Naive B cell (primary cell): Measurements from ENCODE around the gene PIP5K1C. TPM values are rescaled to one million over a fixed set of nuclear protein-coding genes. Genes with fewer than 3 reads are reported as not detected.
A peak's percentile ranks its signal among the peaks of the same experiment; 100 is the strongest.
"Not testable (repeated sequence)": the region's sequence is repeated elsewhere in the genome, so short reads cannot be mapped to it uniquely, and the experiment has no call there.

Source experiments
- ATAC-seq, 2 donors: fragments of 150-1000 bp; cut with Tn5 transposase; 2 replicates each; pipeline ENCODE4 v1.10.0; 2021; ENCODE audit warnings: low read depth in 2 of 2, mild to moderate bottlenecking in 2 of 2, moderate library complexity in 2 of 2
- DNase-seq: peaks from one replicate; pipeline ENCODE4 v3.0.0; 2022
- H3K27ac Mint-ChIP-seq, 6 donors: one replicate each; pipeline ENCODE4 v1.8.0; 2020 to 2022; ENCODE audit warnings: mild to moderate bottlenecking in 6 of 6, mixed read lengths in 6 of 6, moderate library complexity in 5 of 6, inconsistent platforms in 2 of 6
- H3K27me3 Mint-ChIP-seq, 3 donors: one replicate each; pipeline ENCODE4 v1.8.0; 2021 to 2022; ENCODE audit warnings: mixed read lengths in 3 of 3, mild to moderate bottlenecking in 1 of 3
- H3K36me3 Mint-ChIP-seq, 2 donors: one replicate each; pipeline ENCODE4 v1.8.0; 2020 to 2022; ENCODE audit warnings: mixed read lengths in 2 of 2, inconsistent platforms in 1 of 2, mild to moderate bottlenecking in 1 of 2
- H3K4me1 Mint-ChIP-seq, 3 donors: one replicate each; pipeline ENCODE4 v1.8.0; 2020 to 2022; ENCODE audit warnings: mixed read lengths in 3 of 3, inconsistent platforms in 1 of 3, mild to moderate bottlenecking in 1 of 3, moderate library complexity in 1 of 3
- H3K4me3 Mint-ChIP-seq, 8 donors: one replicate each; pipeline ENCODE4 v1.8.0; 2020 to 2022; ENCODE audit warnings: mild to moderate bottlenecking in 8 of 8, mixed read lengths in 8 of 8, moderate library complexity in 8 of 8, inconsistent platforms in 2 of 8
- H3K9me3 Mint-ChIP-seq, 7 donors: one replicate each; pipeline ENCODE4 v1.8.0; 2020 to 2022; ENCODE audit warnings: mixed read lengths in 7 of 7, mild to moderate bottlenecking in 5 of 7, inconsistent platforms in 2 of 7, moderate library complexity in 1 of 7
- polyA plus RNA-seq, 6 donors: library from polyadenylated mRNA; unstranded; fragments of 300-500 nt; fragmentation: Illumina TruSeq; gene quantifications; one replicate each; pipeline ENCODE4 v1.2.3, GENCODE V29; 2021; ENCODE audit warnings: low read depth in 6 of 6

PIP5K1C gene
- polyA plus RNA-seq, 6 donors from 2014 or later, result 0.41 to 13.4 (median 4.9) TPM

GRCh38 chr19:3633559-3633988 lies 66.7 kb downstream of the PIP5K1C start:
- DNase-seq (no peak), ATAC-seq (no peak)
- H3K4me1 Mint-ChIP-seq, result peaks cover 0 to 3% (median 0%) of the 10 kb centered on the region in 3 donors
- no peaks in the 10 kb centered on the region for H3K27me3 Mint-ChIP-seq
- H3K4me3 Mint-ChIP-seq, result no peak overlapping the region
- no peak overlapping the region for H3K27ac Mint-ChIP-seq
- H3K9me3 Mint-ChIP-seq, result no peaks in the 10 kb centered on the region
- H3K36me3 Mint-ChIP-seq, result no peaks in the 10 kb centered on the region

DNA sequence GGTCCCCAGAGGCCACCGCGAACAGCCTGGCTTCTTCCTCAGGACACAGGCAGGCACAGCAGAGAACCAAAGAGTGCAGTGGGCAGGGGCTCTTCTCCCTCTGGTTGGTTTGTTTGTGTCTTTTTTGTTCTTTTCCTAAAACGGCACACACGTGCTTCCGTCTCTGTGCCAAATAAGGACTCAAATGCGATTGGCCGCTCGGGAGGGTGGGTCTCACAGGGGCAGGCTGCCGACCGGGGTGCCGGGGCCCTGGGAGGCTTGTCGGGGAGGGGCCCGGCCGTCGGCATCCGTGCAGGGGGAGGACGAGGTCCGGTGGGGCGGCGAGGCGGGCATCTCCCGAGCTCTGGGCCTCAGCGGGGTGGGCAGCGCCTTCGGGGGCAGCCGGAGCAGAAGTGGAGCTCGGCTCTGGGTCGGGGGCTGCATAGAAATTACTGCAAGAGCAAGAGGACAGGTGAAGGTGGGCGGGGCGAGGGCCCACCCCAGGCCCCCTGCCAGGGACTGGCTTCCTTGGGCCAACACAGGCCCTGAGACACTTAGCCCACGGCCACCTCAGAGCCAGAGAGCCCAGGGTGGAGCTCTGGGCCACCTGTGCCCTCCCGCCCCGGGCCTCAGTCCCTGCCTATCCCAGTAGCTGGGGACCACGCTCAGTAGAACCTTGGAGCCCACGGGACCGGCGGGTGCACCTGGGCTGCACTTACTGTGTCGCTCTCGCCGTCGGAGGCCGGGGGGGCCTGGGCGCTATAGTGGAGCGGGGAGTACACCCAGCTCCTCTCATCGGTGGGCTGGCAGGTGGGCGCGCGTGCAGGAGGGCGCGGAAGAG lies 67.3 kb downstream of the PIP5K1C start:
- Mint-ChIP-seq H3K4me3 (no peak overlapping the region), H3K27me3 (no peaks in the 10 kb centered on the region), H3K36me3 (no peaks in the 10 kb centered on the region), H3K4me1 (peaks cover 0 to 3% (median 0%) of the 10 kb centered on the region in 3 donors), H3K27ac (no peak overlapping the region), H3K9me3 (no peaks in the 10 kb centered on the region)
- no peak for DNase-seq
- ATAC-seq, result no peak

- Mint-ChIP-seq H3K4me3 (peak overlapping the region in 1 of 8 donors; percentile 74), H3K9me3 (no peaks in the 10 kb centered on the region), H3K36me3 (no peaks in the 10 kb centered on the region), H3K27ac (no peak overlapping the region), H3K27me3 (no peaks in the 10 kb centered on the region), H3K4me1 (peaks cover 1 to 8% (median 2%) of the 10 kb centered on the region in 3 donors)
- DNase-seq, result no peak
- no peak for ATAC-seq
Measured at GRCh38 chr19:3632098-3632497, 68.2 kb downstream of the PIP5K1C start.

DNA sequence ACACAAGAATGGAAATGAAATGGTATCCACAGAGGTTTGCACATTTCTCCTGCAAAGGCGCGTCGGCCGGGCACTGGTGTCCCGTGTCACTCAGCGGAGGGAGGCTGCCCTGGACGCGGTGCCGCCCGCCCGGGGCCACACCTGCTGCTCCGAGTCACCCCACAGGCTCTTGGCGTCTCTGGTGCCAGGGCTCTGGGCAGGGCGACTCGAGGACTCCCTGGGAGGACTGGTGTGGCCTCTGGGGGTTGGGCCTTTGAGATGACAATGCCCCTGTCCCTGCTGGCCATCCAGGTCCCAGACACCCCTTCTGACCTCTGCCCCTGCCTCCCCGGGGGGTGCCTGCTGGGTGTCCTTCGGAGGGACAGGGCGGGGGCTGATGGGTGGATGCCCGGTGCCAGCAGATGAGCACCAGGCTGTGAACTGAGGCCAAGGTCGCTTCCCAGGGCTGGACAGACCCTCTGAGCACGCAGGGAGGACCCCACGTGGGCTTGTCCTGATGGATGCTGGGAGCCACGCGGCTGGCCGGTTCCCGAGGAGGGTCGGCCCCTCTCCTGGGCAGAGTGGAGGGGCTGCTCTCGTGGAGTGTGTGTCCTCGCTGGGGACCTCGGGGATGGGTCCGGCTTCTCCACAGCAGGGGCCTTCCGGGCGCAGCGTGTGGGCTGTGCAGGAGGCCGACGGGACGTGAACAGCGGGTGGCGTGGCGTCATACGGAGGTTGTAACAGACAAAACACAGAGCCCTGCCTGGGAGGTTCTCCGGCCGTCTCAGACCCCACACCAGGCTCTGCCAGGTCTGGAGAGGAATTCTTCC lies 69.0 kb downstream of the PIP5K1C start:
- ATAC-seq, result no peak
- Mint-ChIP-seq H3K36me3 (no peaks in the 10 kb centered on the region), H3K9me3 (no peaks in the 10 kb centered on the region), H3K27me3 (no peaks in the 10 kb centered on the region), H3K4me1 (peaks cover 9 to 15% (median 10%) of the 10 kb centered on the region in 3 donors), H3K4me3 (no peak overlapping the region), H3K27ac (no peak overlapping the region)
- DNase-seq, result no peak

- DNase-seq, ATAC-seq, H3K27ac Mint-ChIP-seq, H3K9me3 Mint-ChIP-seq, H3K36me3 Mint-ChIP-seq, H3K27me3 Mint-ChIP-seq: not testable (repeated sequence)
- Mint-ChIP-seq H3K4me1 (peaks cover 22 to 34% (median 23%) of the 10 kb centered on the region in 3 donors), H3K4me3 (peak overlapping the region in 1 of 8 donors; percentile 54)
Measured at GRCh38 chr19:3628766-3629165, 71.5 kb downstream of the PIP5K1C start.

DNA sequence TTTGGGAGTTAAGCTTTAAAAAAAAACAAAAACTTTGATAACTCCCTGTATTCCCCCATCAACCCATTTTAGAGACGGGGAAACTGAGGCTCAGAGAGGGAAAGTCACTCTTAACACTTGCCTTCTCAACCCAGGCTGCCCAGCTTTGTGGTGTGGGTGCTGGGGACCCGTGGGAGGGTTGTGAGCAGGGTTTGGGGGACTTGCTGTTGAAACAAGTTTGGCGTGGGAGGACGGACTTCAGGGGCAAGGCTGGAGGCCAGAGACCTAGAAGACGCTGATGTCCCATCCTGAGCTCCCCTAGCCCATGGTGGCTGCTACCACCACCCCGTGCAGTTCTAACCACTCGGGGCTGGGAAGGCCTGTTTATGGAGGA lies 72.9 kb downstream of the PIP5K1C start:
- no peaks in the 10 kb centered on the region for H3K36me3 Mint-ChIP-seq

DNA sequence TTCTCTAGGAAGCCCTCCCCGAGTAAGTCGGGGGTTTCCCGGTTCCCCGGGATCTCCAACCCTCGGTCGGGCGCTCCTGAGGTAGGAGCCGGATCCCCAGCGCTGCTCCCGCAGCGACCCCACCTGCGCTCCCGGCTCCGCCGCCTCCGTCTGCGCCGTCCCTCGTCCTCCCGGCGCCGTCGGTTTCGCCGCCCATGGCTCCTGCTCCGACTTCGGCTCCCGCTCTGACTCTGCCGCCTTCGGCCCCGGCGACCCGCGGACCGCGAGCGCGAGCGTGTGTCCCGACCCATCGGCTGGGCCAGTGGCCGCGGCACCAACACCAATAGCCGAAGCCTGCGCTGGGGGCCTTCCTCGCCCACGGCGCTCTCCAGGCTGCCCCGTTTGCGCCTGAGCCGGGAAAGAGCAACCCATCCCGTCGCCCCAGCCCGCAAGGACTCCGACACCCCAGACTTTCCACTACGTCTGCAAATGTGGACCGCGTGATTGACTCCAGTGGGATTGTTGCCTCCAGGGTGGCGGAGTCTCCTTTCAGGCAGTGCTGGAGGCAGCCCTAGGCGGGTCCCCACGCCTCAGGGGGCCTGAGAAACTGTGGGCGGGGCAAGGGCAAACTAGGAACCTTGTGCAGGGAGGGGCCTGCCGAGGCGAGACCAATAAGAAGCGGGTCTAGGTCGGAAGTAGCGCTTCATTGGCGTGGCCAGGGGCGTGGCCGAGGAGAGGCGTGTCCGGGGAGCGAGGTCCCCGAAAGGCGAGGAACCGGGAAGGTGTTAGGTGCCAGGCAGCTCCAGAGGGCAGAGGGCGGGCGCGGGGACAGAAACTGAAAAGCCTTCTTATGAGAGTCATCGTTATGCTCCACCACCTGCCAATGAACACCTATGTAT lies 73.6 kb downstream of the PIP5K1C start, which contains the start of gene CACTIN:
CACTIN (minus strand) TSS at position 318 of the 878 bp plus-strand sequence; CDS start at position 290, 28 bp downstream.
- DNase-seq, result peak; percentile 99
- Mint-ChIP-seq H3K36me3 (no peaks in the 10 kb centered on the region), H3K4me3 (peak within 1 kb of the TSS; percentile 91 to 100 (median 98)), H3K27ac (peak within 1 kb of the TSS; percentile 96 to 100 (median 99)), H3K27me3 (no peaks in the 10 kb centered on the region), H3K4me1 (peaks cover 22 to 36% (median 24%) of the 10 kb centered on the region in 3 donors), H3K9me3 (no peaks in the 10 kb centered on the region)
- ATAC-seq, result peak; percentile 94 to 96

More for the DNA sequence above, 72.9 kb downstream of the PIP5K1C start:
- ATAC-seq, result no peak
- H3K4me3 Mint-ChIP-seq, result peak overlapping the region in 7 of 8 donors; percentile 91 to 99 (median 98)
- H3K4me1 Mint-ChIP-seq, result peaks cover 22 to 36% (median 23%) of the 10 kb centered on the region in 3 donors
- DNase-seq, result no peak
- H3K27ac Mint-ChIP-seq, result peak overlapping the region in 5 of 6 donors; percentile 96 to 100 (median 99)
- H3K27me3 Mint-ChIP-seq, result no peaks in the 10 kb centered on the region
- no peaks in the 10 kb centered on the region for H3K9me3 Mint-ChIP-seq

- Mint-ChIP-seq H3K27me3 (no peaks in the 10 kb centered on the region), H3K9me3 (no peaks in the 10 kb centered on the region), H3K27ac (peak overlapping the region; percentile 4 to 100 (median 84)), H3K4me1 (peaks cover 26 to 36% (median 29%) of the 10 kb centered on the region in 3 donors), H3K4me3 (peak overlapping the region; percentile 91 to 100 (median 98)), H3K36me3 (no peaks in the 10 kb centered on the region)
- ATAC-seq (no peak), DNase-seq (no peak)
Measured at GRCh38 chr19:3625996-3626472, 74.2 kb downstream of the PIP5K1C start.

DNA sequence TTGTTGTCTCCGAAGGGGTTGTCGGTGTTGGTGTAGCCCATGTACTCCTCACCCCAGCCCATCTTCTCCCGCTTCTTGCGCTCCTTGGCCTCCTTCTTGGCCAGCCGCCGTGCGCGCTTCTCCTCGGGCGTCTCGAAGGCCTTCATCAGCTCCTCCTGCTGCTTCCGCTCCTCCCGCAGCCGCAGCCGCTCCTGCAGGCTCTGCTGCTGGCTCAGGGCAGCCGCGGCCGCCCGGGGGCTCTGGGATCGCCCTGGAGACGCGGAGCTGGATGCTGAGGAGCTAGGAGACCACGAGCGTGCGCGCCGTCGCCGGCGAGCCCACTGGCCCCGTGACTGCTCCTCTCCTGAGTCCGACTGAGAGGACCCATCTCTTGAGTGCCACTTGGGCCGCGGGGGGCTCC lies 76.6 kb downstream of the PIP5K1C start:
- Mint-ChIP-seq H3K4me1 (peaks cover 26 to 33% (median 29%) of the 10 kb centered on the region in 3 donors), H3K4me3 (peak overlapping the region in 5 of 8 donors; percentile 63 to 91 (median 84)), H3K27me3 (no peaks in the 10 kb centered on the region), H3K9me3 (no peaks in the 10 kb centered on the region), H3K27ac (peak overlapping the region in 1 of 6 donors; percentile 65), H3K36me3 (no peaks in the 10 kb centered on the region)
- ATAC-seq (no peak), DNase-seq (no peak)

DNA sequence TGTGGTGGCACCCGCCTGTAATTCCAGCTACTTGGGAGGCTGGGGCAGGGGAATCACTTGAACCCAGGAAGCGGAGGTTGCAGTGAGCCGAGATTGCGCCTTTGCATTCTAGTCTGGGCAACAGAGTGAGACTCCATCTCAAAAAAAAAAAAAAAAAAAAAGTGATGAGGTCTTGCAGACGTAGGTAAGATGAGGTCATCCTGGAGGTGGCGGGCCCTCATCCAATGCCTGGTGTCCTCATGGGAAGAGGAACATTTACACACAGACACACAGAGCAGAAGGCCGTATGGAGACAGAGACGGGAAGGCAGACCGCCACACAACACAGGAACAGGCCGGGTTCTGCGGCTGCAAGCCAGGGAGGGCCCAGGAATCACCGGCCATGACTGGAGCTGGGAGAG lies 78.0 kb downstream of the PIP5K1C start:
- H3K4me3 Mint-ChIP-seq, result peak overlapping the region in 4 of 8 donors; percentile 39 to 78 (median 60)
- DNase-seq (no peak), ATAC-seq (no peak)
- peak overlapping the region in 1 of 6 donors; percentile 54 for H3K27ac Mint-ChIP-seq
- H3K27me3 Mint-ChIP-seq, result no peaks in the 10 kb centered on the region
- H3K36me3 Mint-ChIP-seq, result no peaks in the 10 kb centered on the region
- H3K4me1 Mint-ChIP-seq, result peaks cover 35 to 40% (median 39%) of the 10 kb centered on the region in 3 donors
- no peaks in the 10 kb centered on the region for H3K9me3 Mint-ChIP-seq

DNA sequence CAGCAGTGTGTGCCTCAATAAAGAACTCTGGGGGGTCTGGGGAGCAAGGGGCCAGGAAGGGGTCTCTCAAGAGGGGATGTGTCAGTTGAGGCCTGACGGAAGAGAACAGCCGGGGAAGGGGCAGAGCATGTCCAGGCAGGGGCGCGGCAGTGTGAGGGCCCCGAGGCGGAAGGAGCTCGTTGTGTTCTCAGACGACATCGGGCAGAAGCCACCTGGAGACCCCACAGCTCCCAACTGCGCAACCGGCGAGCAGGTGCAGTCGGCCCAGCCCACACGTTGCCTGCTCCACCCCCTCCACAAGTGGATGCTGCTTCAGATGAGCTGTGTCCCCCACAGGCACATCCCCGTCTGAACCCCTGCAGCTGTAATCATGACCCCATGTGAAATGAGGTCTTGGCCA lies 78.6 kb downstream of the PIP5K1C start:
- Mint-ChIP-seq H3K27me3 (no peaks in the 10 kb centered on the region), H3K4me1 (peaks cover 33 to 40% (median 39%) of the 10 kb centered on the region in 3 donors), H3K9me3 (no peaks in the 10 kb centered on the region), H3K4me3 (peak overlapping the region in 1 of 8 donors; percentile 3), H3K36me3 (no peaks in the 10 kb centered on the region), H3K27ac (no peak overlapping the region)
- ATAC-seq (no peak), DNase-seq (no peak)

DNA sequence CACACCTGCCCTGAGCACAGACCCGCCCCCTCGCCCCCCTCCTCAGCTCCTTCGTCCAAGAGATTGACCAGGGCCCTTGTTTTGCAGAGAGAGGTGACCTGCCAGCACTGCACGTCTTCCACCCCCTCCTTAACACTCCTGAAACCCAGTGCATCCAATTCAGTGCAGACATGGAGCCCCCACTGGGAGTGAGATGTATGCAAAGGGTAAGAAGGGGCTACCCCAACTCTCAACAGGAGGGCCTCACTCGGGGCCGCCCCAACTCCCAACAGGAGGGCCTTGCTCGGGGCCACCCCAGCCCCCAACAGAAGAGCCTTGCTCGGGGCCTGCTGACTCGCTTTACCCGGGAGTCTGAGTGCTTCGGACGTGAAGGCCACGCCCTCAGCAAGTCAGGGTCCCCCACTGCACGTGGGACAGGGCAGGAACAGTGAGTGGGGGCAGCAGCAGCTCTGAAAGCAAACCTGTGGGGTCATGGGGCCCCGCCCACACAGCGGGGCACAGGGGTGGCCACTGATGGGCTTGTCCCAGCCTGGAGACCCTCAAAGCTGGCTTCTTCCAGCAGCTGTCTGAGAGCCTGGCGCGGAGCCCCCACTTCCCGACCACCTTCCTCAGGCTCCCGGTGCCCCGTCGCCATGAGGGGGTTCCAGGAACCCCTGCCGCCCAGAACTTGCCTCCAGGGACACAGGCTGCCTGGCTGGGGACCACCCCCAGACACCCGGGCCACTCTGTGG lies 79.3 kb downstream of the PIP5K1C start:
- DNase-seq (no peak), ATAC-seq (no peak)
- H3K27me3 Mint-ChIP-seq, result no peaks in the 10 kb centered on the region
- H3K9me3 Mint-ChIP-seq, result no peaks in the 10 kb centered on the region
- peaks cover 26 to 35% (median 33%) of the 10 kb centered on the region in 3 donors for H3K4me1 Mint-ChIP-seq
- no peak overlapping the region for H3K4me3 Mint-ChIP-seq
- H3K27ac Mint-ChIP-seq, result peak overlapping the region in 1 of 6 donors; percentile 47
- no peaks in the 10 kb centered on the region for H3K36me3 Mint-ChIP-seq
